HG03066 (cell line): ENCODE data around the gene BACE1.
"Not testable (repeated sequence)": the region's sequence is repeated elsewhere in the genome, so short reads cannot be mapped to it uniquely, and the experiment has no call there.

Source experiments
- ATAC-seq: cut with Tn5 transposase; IDR thresholded peaks from one replicate; pipeline ENCODE4 v1.9.1; 2021; ENCODE audit warnings: low read depth; ENCODE audit not compliant: unreplicated experiment

The BACE1 gene

DNA sequence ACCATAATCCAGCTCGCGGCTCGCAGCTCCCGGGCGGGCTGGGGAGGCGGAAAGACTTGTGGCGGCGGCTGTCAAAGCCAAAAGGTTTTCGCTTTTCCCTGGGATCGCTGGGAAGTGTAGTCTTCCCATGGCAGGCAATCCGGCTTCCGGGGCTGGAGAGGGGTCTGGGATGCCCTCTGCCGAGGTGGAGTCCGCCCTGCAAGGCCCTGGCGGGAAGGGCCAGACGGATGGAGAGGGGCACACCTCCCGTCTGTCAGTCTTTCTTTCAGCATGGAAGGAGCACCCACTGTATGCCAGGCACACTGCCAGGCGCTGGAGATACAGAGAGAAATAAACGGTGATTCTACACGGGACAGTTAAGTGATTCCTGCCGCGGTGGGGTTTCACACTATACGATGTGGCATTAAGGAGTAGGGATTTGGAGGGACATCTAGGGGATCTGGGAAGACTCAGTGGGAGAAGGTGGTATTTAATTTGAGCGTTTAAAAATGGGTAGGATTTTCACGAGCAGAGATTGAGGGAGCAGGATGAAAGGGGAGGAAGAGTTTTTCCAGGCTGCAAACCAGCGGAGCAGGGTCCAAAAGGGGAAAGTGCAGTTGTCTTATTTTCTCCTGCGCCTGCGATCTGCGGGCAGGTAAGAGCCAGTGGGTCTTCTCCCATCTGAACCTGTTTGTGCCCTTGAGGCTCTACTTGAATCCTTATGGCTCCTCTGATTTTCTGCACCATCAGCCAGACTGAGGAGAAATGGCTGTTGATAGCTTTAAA, at the start of gene BACE1:
TSS of gene BACE1 (minus strand) at position 60 of the 765 bp plus-strand sequence. CDS start 461 bp downstream, outside the sequence.
- no peak for ATAC-seq

- ATAC-seq, result no peak
These were observed 45.4 kb upstream of the BACE1 start for GRCh38 chr11:117361432-117361831.

GRCh38 chr11:117356126-117356890, 40.3 kb upstream of the BACE1 start:
- ATAC-seq, result no peak

DNA sequence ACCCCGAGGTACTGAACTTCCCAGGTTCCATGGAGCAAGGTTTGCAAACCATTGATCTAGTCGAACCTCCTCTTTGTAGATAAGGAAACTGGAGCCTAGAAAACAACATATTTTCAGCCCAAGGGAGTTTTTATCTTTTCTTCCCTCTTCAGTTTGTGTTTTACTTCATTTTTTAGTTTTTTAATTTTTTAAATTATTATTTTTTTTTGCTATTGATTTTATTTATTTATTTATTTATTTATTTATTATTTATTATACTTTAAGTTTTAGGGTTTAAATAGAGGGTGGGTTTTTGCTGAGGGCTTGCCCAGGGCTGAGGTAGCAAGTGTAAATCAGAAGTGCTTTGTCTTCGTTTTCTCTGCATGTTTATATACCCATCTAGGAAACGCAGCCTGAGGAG, 38.5 kb upstream of the BACE1 start:
- ATAC-seq, result no peak

GRCh38 chr11:117345039-117345438, 29.0 kb upstream of the BACE1 start:
- no peak for ATAC-seq

- ATAC-seq, result no peak
These were observed 21.0 kb upstream of the BACE1 start for GRCh38 chr11:117337076-117337475.

DNA sequence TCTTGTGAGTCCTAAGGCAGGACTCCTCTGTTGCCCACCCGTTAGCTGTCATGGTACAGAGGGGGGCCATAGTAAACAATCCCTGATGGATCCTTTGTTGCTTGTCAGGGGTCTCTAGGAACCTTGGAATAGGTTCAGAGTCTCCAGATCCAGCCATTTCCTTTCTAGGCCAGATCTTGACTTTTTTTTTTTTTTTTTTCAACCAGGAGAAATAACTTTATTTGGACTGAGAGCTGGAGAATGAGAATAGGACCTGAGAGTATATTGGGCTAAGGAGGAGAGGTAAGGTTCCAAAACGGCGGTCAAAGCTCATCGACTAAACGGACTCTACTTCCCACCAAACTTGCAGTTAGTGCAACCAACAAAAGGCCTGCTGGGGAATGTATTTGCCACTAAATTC, 19.3 kb upstream of the BACE1 start:
- no peak for ATAC-seq

DNA sequence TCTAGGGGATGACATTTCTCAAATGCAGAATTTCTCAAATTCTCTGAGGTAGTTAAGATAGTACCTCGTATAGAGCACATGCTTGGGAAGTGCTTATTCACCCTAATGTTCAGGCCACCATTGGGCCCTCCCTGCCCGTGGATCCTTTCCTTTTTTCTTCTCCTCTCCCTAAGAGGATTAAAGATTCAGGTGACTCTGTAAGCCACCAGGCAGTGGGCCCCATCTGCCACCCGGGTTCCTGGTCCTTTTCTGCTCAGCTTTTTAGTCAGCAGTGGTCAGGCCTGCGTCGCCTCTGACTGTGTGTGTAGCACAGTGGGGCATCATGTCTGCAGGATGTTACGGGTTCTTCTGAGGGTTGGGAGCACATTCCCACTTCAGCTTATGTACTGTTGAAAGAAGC, 18.8 kb upstream of the BACE1 start:
- no peak for ATAC-seq

GRCh38 chr11:117333917-117334316, 17.9 kb upstream of the BACE1 start:
- ATAC-seq, result no peak

DNA sequence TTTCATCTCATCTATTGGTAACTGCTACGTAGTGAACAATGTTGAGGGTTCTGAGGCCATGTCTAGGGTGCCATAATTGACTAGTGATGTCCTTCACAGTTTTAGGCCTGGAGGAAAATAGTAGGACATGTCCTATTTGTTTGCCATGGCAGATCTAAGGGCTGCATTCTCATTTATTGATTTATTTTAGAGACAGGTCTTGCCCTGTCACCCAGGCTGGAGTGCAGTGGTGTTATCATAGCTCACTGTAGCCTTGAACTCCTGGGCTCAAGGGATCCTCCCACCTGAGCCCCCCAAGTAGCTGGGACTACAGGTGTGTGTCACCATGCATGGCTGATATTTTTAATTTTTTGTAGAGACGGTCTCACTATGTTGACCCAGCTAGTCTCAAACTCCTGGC, 16.8 kb upstream of the BACE1 start:
- no peak for ATAC-seq

- ATAC-seq, result peak; percentile 17
These were observed 12.4 kb upstream of the BACE1 start for GRCh38 chr11:117328375-117329010.

DNA sequence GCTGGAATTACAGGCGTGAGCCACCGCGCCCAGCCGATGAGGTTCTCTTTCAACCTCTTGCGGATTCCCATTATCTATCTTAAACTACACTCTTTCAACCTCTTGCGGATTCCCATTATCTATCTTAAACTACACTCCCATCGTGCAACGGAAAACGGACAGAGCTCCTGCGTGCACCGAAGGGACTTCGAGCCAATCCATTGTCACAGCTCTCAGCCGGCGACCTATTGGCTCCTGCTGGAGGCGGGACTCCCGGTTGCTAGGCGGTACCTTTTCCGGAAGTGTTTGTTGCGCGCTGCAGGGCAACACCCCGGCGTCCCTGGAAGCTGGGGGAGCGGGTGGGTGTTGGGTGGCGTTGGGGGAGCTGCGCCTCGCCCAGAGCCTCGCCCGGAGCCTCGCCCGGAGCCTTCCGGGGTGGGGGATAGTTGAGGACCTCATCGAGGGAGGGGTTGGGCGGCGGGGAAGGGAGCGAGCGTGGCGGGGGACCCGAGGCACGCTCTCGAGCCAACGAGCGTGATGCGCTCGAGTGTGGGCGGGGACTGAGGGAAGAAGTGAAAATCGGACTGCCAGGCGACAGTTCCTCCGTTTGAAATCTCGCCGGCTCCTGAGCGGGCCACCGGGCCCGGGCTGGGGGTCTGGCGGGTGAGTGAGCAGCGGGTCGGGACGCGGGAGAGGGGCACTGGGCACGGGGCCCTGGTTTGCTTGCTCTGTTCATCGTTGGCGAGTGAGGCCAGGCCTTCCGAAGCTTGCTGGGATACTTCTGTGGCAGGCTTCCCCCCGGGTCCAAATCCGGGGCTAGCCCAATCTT, 11.7 kb upstream of the BACE1 start, which contains the start of gene CEP164:
TSS of gene CEP164 (plus strand) at position 288 of the 808 bp plus-strand sequence. CDS start 10,733 bp downstream, outside the sequence.
- ATAC-seq, result peak; percentile 98

DNA sequence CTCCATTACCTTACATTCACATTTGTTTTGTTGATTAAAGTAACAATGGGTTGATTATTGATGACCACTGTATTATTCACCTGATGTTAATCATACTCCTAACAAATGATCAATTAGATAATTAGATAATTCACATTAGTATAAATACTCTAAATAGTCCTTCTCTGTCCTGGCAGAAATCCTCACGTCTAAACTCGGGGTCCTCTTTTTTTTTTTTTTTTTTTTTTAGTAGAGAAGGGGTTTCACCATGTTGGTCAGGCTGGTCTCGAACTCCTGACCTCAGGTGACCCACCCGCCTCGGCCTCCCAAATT, 11.2 kb upstream of the BACE1 start:
- not testable (repeated sequence) for ATAC-seq

GRCh38 chr11:117319214-117319840, 3.3 kb upstream of the BACE1 start:
- ATAC-seq, result no peak

- no peak for ATAC-seq
These were observed 2.7 kb upstream of the BACE1 start for GRCh38 chr11:117318738-117319137.

GRCh38 chr11:117315285-117316196, 515 bp downstream of the BACE1 start:
- ATAC-seq, result no peak

GRCh38 chr11:117314840-117315239, 1.2 kb downstream of the BACE1 start:
- ATAC-seq, result no peak

DNA sequence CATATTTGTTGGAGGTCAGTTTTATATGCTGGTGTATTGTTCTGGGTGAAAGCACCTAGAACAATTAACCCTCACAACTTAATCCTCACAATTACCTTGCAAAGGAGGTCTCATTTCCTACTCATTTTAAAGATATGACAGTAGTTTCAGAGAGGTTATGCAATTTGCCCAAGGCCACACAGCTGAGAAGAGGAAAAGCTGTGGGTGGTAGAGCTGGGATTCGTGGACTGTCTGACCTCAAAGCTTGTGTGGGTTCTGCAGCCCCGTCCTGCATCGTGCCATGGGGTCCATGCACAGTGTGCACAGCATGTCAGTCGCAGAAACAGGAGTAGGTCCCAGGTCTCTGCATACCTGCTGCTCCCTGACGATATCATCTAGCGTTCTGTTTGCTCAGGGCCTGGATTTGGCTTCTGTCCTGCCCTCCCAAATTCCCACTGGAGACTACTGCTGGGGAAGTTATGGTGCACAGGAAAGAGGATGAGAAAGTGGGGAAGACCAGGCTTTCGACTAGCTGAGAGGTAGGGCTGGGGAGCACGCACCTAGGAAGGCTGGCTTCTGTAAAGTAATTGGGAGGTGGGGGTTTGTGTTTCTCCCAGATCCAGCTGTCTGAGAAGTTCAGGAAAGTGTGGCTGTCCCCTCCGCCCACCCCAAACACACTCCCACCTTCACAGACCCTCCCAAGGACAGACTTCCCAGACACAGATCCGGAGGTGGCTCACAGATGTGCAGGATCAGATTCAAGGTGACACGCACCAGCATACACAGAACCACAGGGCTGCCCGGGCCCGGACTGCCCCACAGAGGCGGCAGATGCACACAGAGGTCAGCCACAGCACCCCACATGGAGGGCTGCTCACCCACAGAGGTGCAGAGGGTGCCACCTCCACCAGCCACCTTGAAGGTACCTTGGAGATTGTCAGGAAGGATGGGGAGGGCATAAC, 2.0 kb downstream of the BACE1 start:
- ATAC-seq, result no peak
